DOHH2 (cell line): ENCODE measurements around the gene COL4A2.

Experiments
- CTCF ChIP-seq: fragments of 200-600 bp; sonication (generic); IDR thresholded peaks from one replicate; pipeline ENCODE4 v1.5.1; 2014; ENCODE audit warnings: antibody characterized with exemption, mild to moderate bottlenecking, low read depth, low read length; ENCODE audit not compliant: poor library complexity, severe bottlenecking
- EZH2phosphoT487 ChIP-seq: fragments of 200-600 bp; sonication (generic); IDR thresholded peaks from 2 replicates; pipeline ENCODE4 v1.6.1; 2017; ENCODE audit warnings: borderline replicate concordance, mild to moderate bottlenecking, antibody characterized with exemption, low read length, moderate library complexity, mixed read lengths

DNA sequence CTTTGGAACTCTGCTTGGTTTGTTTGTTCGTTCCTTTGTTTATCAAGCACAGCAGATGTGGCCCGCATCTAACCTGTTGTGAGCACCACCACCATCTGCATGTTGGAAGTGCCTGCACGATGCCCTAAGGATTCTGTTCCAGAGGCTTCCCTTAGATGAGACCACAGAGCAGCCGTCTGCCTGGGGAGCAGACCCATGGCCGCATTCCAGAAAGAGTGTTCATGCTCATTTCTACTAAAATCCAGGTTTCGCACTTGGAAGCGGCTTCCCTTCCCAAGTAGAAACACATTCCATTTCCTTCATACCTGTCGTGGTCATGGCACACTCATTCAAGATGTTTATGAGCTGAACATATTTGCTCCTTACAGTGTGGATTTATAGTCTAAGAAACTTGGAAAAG lies 27.2 kb downstream of the COL4A2 start:
- no peak for TF ChIP-seq CTCF
- TF ChIP-seq EZH2phosphoT487 = no peak
